ENCODE data around the gene ADGRF3. TPM values are rescaled to one million over a fixed set of nuclear protein-coding genes. Genes with fewer than 3 reads are reported as not detected.

ADGRF3 gene
- total RNA-seq, 1 experiment from 2014 or later: not detected

- no peak for ATAC-seq
- BruUV-seq (replicated peaks): no TSS peak
- POLR2A ChIA-PET: interaction anchor here (1.5 kb wide), 1 partner anchor 18 kb away, joined by 5 read pairs; the partner anchor contains the start of genes ADGRF3 and SELENOI
Observed at GRCh38 chr2:26363958-26364357, 17.4 kb upstream of the ADGRF3 start.

More at GRCh38 chr2:26363958-26364357, 17.4 kb upstream of the ADGRF3 start:
- Histone ChIP-seq H3K27ac (ENCODE audit: low read depth, low read length) (no peak overlapping the region), H3K79me2 (ENCODE audit: insufficient read depth, low read length) (peaks cover 79% of the 10 kb centered on the region), H3K4me3 (replicated peaks in 1 of 2; ENCODE audit: low read depth in 1 of 2, low read length in 2 of 2) (no peak overlapping the region), H4K20me1 (ENCODE audit: insufficient read depth) (peaks cover 5% of the 10 kb centered on the region; the same call in 1 of the 2 replicates), H3K4me2 (ENCODE audit: low read length) (no peak overlapping the region), H3K9ac (ENCODE audit: low read length) (no peak overlapping the region), H3K9me3 (ENCODE audit: control insufficient read depth in 1 of 2, insufficient read depth in 1 of 2, low read depth in 1 of 2, low read length in 2 of 2) (no peaks in the 10 kb centered on the region), H3K27me3 (ENCODE audit: insufficient read depth, low read length) (no peaks in the 10 kb centered on the region), H2AFZ (ENCODE audit: low read depth, low read length, poor library complexity, severe bottlenecking) (no peak overlapping the region), H3K9me2 (ENCODE audit: insufficient read depth) (no peaks in the 10 kb centered on the region), H3K36me3 (ENCODE audit: control insufficient read depth in 1 of 2, insufficient read depth in 2 of 2, low read length in 2 of 2) (peaks cover 6 to 15% of the 10 kb centered on the region in 2 experiments; a peak in 3 of 4 replicates), H3K4me1 (ENCODE audit: control insufficient read depth in 1 of 2, insufficient read depth in 2 of 2, low read length in 2 of 2) (peaks cover 0 to 12% of the 10 kb centered on the region in 2 experiments; a peak in 2 of 4 replicates)
- no peak for DNase-seq (ENCODE audit: low read depth, low spot score)
- ChIA-PET CTCF (no interaction called here), RAD21 (ENCODE audit: low non-redundant PET in 1 of 2, low total read pairs in 2 of 2, uncharacterized antibody in 2 of 2, unreplicated experiment in 2 of 2) (no interaction called here)
- intact Hi-C loops (cut with micrococcal nuclease): loop anchor here (1.0 kb wide), 1 partner anchor 46 kb away; no protein-coding TSS in a partner anchor
- TF ChIP-seq ZFX (IDR thresholded peaks at IDR 0.05) (no peak), POLR2A (IDR thresholded peaks at IDR 0.05; ENCODE audit: borderline replicate concordance, extremely low read depth, insufficient read depth, insufficient read length) (no peak), SP1 (IDR thresholded peaks at IDR 0.05; ENCODE audit: low read depth) (no peak), FOSL1 (IDR thresholded peaks at IDR 0.05; ENCODE audit: low read depth) (no peak), ZBTB33 (IDR thresholded peaks at IDR 0.05; ENCODE audit: extremely low read depth, insufficient replicate concordance, low read length) (no peak), JUND (IDR thresholded peaks at IDR 0.05) (no peak), SRF (IDR thresholded peaks at IDR 0.05; ENCODE audit: low read depth) (no peak), CTCF (IDR thresholded peaks at IDR 0.05 in 2 of 3, conservative IDR thresholded peaks at IDR 0.05 in 1 of 3; ENCODE audit: borderline replicate concordance in 1 of 3, insufficient read depth in 1 of 3, low read depth in 2 of 3, low read length in 2 of 3) (no peak), POLR2AphosphoS5 (IDR thresholded peaks at IDR 0.05; ENCODE audit: low read depth, low read length) (no peak)
